Raji (cell line): ENCODE results near the gene ETS2.

Experiments used
- POLR2A ChIP-seq: IDR thresholded peaks from 2 replicates; pipeline ENCODE4 v1.6.1; 2011; ENCODE audit warnings: low read depth, low read length, control low read depth; ENCODE audit not compliant: insufficient read depth

The ETS2 gene

GRCh38 chr21:38804030-38804788, 1.5 kb upstream of the ETS2 start:
- no peak for TF ChIP-seq POLR2A

- no peak for TF ChIP-seq POLR2A
These were observed 871 bp upstream of the ETS2 start for GRCh38 chr21:38804789-38805327.

GRCh38 chr21:38806153-38806941, 618 bp downstream of the ETS2 start:
- TF ChIP-seq POLR2A: no peak

DNA sequence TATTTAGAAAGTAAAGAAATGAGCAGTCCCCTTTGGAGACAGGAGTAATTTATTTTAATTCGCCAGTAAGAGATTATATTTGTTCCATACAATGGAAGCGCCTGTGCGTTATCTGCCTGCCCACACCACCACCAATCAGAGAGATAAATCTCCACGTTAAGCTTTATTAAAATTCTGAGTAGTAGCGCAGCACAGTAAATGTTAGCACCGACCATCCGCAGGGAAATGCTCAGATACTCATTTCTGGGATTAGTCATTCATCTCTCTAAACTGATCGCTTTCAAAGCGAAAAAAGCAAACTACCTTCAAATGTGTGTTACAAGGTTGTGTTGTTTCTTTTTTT, 1.2 kb downstream of the ETS2 start:
- no peak for TF ChIP-seq POLR2A

DNA sequence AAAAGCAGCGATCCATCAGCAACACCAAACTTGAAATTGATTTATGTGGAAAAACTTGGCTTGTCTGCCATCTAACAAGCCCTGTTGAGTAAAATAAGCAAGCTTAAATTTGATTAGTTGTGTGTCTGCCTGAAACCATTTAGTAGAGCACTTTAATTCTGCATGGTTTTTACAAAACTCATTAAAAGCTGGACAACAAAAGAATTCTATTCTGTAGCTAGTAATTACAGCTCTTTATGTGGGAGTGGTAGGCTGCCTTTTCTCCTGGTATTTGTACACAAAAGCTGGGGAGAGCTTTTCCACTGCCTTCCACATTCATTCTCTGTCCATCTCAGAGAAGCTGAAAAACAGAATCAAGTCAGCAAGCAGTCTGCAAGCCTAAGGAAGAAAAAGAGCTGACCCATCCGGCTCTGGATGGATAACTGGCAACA, 1.7 kb downstream of the ETS2 start:
- no peak for TF ChIP-seq POLR2A

GRCh38 chr21:38807986-38808385, 2.3 kb downstream of the ETS2 start:
- TF ChIP-seq POLR2A: no peak

DNA sequence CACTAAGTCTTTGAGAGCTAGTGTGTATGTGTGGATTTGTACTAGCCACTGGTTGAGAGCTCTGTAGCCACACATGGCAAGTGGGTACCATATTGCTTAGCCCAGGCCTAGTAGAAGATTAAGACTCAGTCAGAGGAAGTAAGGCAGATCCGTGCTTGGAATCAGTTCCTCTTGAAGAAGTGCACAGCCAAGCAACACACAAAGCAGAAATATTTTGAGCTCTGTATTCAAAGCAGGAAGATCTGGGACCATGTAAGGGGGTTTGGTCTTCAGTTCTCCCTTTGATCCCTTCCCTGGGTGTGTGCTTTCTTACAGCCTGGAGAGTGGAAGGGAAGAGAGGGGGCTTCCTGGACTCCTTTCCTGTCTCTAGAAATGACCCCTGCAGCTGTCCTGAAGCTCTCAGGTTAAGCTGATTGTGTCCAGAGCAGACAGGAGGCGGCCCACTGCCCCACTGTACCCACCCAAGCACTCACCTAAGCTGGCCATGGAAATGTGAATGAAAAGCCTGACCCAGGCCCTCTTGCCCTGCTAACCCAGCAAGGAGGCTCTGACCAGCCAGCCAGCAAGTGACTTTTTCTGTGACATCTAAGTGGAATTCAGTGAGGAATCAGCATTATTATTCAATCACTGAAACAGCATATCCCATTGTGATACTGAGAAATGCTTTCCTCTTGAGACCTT, 3.6 kb downstream of the ETS2 start:
- TF ChIP-seq POLR2A: no peak

GRCh38 chr21:38810034-38810825, 4.5 kb downstream of the ETS2 start:
- TF ChIP-seq POLR2A: no peak

DNA sequence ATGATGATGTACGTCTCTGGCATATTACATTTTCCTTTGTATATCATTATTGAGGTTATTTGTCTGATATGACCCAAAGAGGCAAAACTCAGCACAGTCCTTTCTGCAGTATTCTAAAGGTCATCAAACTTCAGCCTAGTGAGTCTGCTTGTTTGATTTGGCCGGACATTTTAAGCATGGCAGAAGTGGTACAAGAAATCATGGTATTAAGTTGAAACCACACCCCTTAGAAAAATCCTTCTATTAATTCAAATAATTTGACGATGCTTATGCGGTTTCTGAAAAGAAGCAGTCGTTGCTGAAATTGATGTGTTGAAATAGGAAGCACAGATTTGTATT, 5.1 kb downstream of the ETS2 start:
- TF ChIP-seq POLR2A: no peak

DNA sequence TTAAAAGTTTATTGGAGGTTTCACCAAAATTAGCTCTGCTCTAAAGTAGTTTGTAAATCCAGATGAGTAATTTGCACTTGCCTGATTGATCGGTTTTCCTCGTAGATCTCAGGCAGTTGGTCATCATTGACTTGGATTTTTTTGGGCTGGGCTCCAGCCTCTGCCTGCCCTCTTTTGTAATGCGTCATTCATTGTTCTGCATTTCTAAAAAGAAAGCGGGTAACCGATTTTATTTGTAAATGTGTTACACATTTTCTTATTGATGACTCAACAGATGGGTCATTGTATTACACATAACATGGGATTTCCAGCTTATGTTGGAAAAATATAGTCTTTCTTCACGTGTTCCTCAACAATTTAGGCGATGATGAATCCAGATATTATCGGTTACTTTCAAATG, 5.5 kb downstream of the ETS2 start:
- no peak for TF ChIP-seq POLR2A

GRCh38 chr21:38813143-38813542, 7.4 kb downstream of the ETS2 start:
- no peak for TF ChIP-seq POLR2A

- no peak for TF ChIP-seq POLR2A
These were observed 7.8 kb downstream of the ETS2 start for GRCh38 chr21:38813547-38813946.

DNA sequence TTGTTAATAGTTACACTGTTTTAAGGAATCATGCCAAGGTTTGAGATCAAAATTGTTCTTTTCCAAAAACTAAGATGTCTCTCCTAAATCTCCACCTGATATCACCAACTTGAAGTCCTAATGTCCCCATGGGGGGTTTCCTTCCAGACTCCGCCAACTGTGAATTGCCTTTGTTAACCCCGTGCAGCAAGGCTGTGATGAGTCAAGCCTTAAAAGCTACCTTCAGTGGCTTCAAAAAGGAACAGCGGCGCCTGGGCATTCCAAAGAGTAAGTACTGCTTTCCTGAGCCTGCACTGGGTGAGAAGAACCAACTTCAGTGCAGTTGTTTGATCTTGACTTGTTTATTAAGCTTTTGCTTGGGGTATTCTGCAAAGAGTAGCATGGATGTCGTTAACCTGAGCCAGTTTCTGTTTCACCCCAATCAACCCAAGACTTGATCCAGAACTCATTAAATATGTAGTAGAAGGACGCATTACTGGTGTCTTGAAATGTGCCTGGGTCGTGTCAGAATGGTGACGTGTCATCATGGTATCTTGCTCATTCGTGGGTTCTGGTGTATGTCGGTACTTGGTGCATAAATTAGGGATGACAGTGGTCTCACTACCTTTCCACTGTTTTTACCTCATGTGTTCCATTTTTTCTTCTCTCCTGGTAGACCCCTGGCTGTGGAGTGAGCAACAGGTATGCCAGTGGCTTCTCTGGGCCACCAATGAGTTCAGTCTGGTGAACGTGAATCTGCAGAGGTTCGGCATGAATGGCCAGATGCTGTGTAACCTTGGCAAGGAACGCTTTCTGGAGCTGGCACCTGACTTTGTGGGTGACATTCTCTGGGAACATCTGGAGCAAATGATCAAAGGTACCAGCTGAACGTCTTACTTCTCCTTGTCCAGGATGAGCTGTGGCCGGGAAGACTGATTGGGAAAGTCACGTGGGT, 8.7 kb downstream of the ETS2 start:
- no peak for TF ChIP-seq POLR2A

DNA sequence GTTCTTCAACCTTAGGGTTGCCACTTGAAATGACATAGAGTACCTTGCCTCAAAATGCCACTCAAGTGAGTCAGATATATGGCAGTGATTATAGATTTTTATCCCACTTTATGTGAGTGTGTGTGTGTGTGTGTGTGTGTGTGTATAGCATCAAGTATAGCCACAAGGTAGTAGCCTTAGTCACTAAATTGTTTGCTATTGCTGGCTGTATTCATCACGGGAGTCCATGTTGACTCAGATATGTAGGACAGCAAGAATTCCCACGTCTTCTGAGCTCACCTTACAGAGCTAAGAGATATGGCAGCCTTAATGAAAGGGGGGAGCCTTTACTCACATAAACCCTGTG, 9.3 kb downstream of the ETS2 start:
- TF ChIP-seq POLR2A: no peak
